ENCODE results near the gene IMPG1.

DNA sequence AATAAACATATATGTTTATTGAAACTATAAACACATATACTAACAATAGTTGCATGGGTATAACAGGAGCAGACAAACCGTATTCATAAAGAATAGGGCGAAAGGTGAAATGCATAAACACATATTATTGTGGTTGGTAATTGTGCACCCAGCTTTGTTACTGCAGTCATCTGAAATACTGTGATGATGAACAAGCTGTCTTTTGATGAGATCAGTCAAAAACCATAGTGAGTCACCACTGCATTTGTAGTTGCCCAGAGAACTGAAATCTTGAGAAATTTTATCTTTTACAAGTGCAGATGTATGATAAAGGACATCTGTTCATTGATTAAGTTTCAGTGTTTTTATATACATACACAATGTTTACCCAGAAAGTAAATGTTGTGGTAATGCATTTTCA is 189.7 kb downstream of the IMPG1 start:
- TF ChIP-seq ZNF274 (IDR thresholded peaks at IDR 0.05; ENCODE audit: borderline replicate concordance, extremely low read depth, low read length) (no peak), RFX5 (IDR thresholded peaks at IDR 0.05; ENCODE audit: borderline replicate concordance, low read depth, low read length) (no peak), POLR2A (IDR thresholded peaks at IDR 0.05; ENCODE audit: control extremely low read depth in 1 of 2, low read depth in 2 of 2, low read length in 2 of 2) (no peak), FOSL1 (IDR thresholded peaks at IDR 0.05; ENCODE audit: insufficient read depth, low read depth, low read length) (no peak), RAD21 (IDR thresholded peaks at IDR 0.05 in 1 of 2, conservative IDR thresholded peaks at IDR 0.05 in 1 of 2; ENCODE audit: low read depth in 2 of 2, low read length in 2 of 2) (no peak), PHF8 (conservative IDR thresholded peaks at IDR 0.05; ENCODE audit: low read depth, low read length) (no peak), TAF1 (IDR thresholded peaks at IDR 0.05; ENCODE audit: low read depth, low read length) (no peak), JUND (IDR thresholded peaks at IDR 0.05; ENCODE audit: low read length) (no peak)
- TF ChIP-seq, protein P1, sequence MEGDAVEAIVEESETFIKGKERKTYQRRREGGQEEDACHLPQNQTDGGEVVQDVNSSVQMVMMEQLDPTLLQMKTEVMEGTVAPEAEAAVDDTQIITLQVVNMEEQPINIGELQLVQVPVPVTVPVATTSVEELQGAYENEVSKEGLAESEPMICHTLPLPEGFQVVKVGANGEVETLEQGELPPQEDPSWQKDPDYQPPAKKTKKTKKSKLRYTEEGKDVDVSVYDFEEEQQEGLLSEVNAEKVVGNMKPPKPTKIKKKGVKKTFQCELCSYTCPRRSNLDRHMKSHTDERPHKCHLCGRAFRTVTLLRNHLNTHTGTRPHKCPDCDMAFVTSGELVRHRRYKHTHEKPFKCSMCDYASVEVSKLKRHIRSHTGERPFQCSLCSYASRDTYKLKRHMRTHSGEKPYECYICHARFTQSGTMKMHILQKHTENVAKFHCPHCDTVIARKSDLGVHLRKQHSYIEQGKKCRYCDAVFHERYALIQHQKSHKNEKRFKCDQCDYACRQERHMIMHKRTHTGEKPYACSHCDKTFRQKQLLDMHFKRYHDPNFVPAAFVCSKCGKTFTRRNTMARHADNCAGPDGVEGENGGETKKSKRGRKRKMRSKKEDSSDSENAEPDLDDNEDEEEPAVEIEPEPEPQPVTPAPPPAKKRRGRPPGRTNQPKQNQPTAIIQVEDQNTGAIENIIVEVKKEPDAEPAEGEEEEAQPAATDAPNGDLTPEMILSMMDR (IDR thresholded peaks at IDR 0.05; ENCODE audit: control extremely low read depth in 1 of 3, insufficient read depth in 1 of 3, low read depth in 1 of 3, low read length in 3 of 3) = no peak
- TF ChIP-seq, protein P2, sequence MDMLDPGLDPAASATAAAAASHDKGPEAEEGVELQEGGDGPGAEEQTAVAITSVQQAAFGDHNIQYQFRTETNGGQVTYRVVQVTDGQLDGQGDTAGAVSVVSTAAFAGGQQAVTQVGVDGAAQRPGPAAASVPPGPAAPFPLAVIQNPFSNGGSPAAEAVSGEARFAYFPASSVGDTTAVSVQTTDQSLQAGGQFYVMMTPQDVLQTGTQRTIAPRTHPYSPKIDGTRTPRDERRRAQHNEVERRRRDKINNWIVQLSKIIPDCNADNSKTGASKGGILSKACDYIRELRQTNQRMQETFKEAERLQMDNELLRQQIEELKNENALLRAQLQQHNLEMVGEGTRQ (IDR thresholded peaks at IDR 0.05; ENCODE audit: low read length) = no peak
